Caco-2 (cell line): ENCODE data around the gene HOXD11. TPM values are rescaled to one million over a fixed set of nuclear protein-coding genes. Genes with fewer than 3 reads are reported as not detected.

Experiments used
- BruUV-seq: library from RNA; stranded (reverse); fragments of 400-500 nt; replicated peaks from 2 replicates; lab custom pipeline; 2021; lab: Mats Ljungman, UMichigan
- CTCF ChIA-PET: fragments of 300-600 bp; sonication (Branson Sonifier 250); formaldehyde crosslinking; loops from one replicate; lab custom pipeline; 2022; ENCODE audit warnings: antibody characterized with exemption; lab: Charles Lee
- POLR2A ChIA-PET: fragments of 300-600 bp; sonication (Branson Sonifier 250); formaldehyde crosslinking; loops from one replicate; lab custom pipeline; 2022; ENCODE audit warnings: antibody characterized with exemption; lab: Charles Lee
- DNase-seq, 2 experiments: peaks; one replicate each; pipeline versions ENCODE4 v3.0.0 to v3.0.0-alpha.2; 2020 to 2022
- H3K27me3 ChIP-seq: replicated peaks from 2 replicates; pipeline ENCODE4 v1.6.0; 2011; ENCODE audit warnings: low read length; ENCODE audit not compliant: control insufficient read depth, insufficient read depth
- H3K36me3 ChIP-seq: 2 replicates; pipeline ENCODE4 v1.5.1; 2011; ENCODE audit warnings: low read length; ENCODE audit not compliant: control insufficient read depth, insufficient read depth
- H3K4me1 ChIP-seq: fragments of 250-450 bp; sonication (Bioruptor Pico); 2 replicates; pipeline ENCODE4 v1.5.1; 2020; ENCODE audit warnings: mild to moderate bottlenecking
- H3K4me3 ChIP-seq: 2 replicates; pipeline ENCODE4 v1.5.1; 2011; ENCODE audit warnings: low read depth, mild to moderate bottlenecking, control low read depth, low read length
- H3K9me3 ChIP-seq: fragments of 250-450 bp; sonication (Bioruptor Pico); 2 replicates; pipeline ENCODE4 v1.5.1; 2020; ENCODE audit warnings: mild to moderate bottlenecking, moderate library complexity
- H3K27ac Mint-ChIP-seq: one replicate; pipeline ENCODE4 v1.8.0; 2022; ENCODE audit warnings: mixed read lengths; ENCODE audit not compliant: unreplicated experiment
- H3K27me3 Mint-ChIP-seq: one replicate; pipeline ENCODE4 v1.8.0; 2022; ENCODE audit warnings: mixed read lengths; ENCODE audit not compliant: insufficient read depth, unreplicated experiment
- H3K36me3 Mint-ChIP-seq: one replicate; pipeline ENCODE4 v1.8.0; 2022; ENCODE audit warnings: mild to moderate bottlenecking, mixed read lengths; ENCODE audit not compliant: insufficient read depth, unreplicated experiment
- H3K4me1 Mint-ChIP-seq: one replicate; pipeline ENCODE4 v1.8.0; 2022; ENCODE audit warnings: low read depth, mixed read lengths; ENCODE audit not compliant: unreplicated experiment
- H3K4me3 Mint-ChIP-seq: one replicate; pipeline ENCODE4 v1.8.0; 2022; ENCODE audit warnings: mild to moderate bottlenecking, moderate library complexity, mixed read lengths; ENCODE audit not compliant: unreplicated experiment
- H3K9me3 Mint-ChIP-seq: one replicate; pipeline ENCODE4 v1.8.0; 2022; ENCODE audit warnings: mixed read lengths; ENCODE audit not compliant: unreplicated experiment
- CTCF ChIP-seq, 2 experiments: fragments of 200-600 bp in 1 of 2; IDR thresholded peaks; 1 replicate in 1 of 2; 2 replicates in 1 of 2; pipeline versions ENCODE4 v1.5.1 to v1.8.0; 2011 to 2022; ENCODE audit warnings: antibody characterized with exemption in 1 of 2, control low read depth in 1 of 2, inconsistent platforms in 1 of 2, low read depth in 1 of 2, low read length in 1 of 2, mild to moderate bottlenecking in 1 of 2, moderate library complexity in 1 of 2; ENCODE audit not compliant: insufficient read depth in 1 of 2, severe bottlenecking in 1 of 2, unreplicated experiment in 1 of 2
- intact Hi-C: fragments of 100-400 bp; cut with micrococcal nuclease; formaldehyde crosslinking; loops from one replicate; pipeline ENCODE4 v1.10.0; 2022; ENCODE audit not compliant: unreplicated experiment
- total RNA-seq: library from RNA; stranded (reverse); gene quantifications from 2 replicates; pipeline ENCODE4 v1.2.3, GENCODE V29; 2022

Gene HOXD11
- total RNA-seq, 1 experiment from 2014 or later: not detected

GRCh38 chr2:176100547-176101140 lies 6.4 kb upstream of the HOXD11 start:
- peak in 1 of 2 experiments; percentile 10 for DNase-seq
- peaks cover 8% of the 10 kb centered on the region for H3K4me1 Mint-ChIP-seq

DNA sequence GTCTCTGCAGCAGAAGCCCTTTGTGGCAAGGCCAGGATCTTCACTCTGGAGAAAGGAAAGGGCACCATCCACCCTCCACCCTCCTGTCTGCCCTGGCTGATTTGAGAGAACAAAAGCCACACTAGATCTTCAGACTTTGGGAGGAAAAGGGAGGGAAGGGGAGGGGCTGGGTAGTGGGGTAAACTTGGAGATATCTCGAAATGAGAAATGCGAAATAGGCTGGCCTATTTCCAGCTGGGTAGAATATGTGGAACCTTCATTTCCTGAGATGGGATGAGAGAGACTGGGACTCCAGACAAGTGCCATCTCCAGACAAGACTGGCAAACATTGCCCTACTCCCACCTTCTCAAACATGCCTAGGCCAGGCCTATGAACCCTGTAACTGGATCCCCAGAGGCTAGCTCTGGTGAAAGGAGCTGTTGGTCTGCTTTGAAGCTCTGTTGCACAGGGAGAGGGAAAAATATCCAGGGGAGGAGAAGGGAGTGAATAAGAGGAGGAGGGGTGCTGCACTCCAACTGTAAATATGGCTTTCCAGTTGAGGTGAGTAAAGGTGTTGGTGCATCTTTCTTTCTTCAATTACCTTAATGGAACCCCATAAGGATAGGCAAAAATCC lies 5.8 kb upstream of the HOXD11 start:
- no peaks in the 10 kb centered on the region for H3K9me3 Mint-ChIP-seq
- ChIA-PET POLR2A (no interaction called here), CTCF (no interaction called here)
- Histone ChIP-seq H3K4me3 (no peak overlapping the region), H3K27me3 (peaks cover 9% of the 10 kb centered on the region), H3K9me3 (no peaks in the 10 kb centered on the region), H3K4me1 (peaks cover 18% of the 10 kb centered on the region), H3K36me3 (no peaks in the 10 kb centered on the region)
- H3K4me3 Mint-ChIP-seq: no peak overlapping the region
- TF ChIP-seq CTCF (IDR thresholded peaks at IDR 0.05; ENCODE audit: insufficient read depth in 1 of 2, low read depth in 1 of 2, low read length in 1 of 2, severe bottlenecking in 1 of 2, unreplicated experiment in 1 of 2): no peak
- H3K27ac Mint-ChIP-seq: no peak overlapping the region
- peaks cover 13% of the 10 kb centered on the region for H3K4me1 Mint-ChIP-seq
- H3K27me3 Mint-ChIP-seq: peaks cover 54% of the 10 kb centered on the region
- DNase-seq: peak in 1 of 2 experiments; percentile 17
- intact Hi-C loops: no loop called here
- H3K36me3 Mint-ChIP-seq: no peaks in the 10 kb centered on the region
- no TSS peak for BruUV-seq

More at GRCh38 chr2:176100547-176101140, 6.4 kb upstream of the HOXD11 start:
- no peaks in the 10 kb centered on the region for H3K9me3 Mint-ChIP-seq
- H3K27ac Mint-ChIP-seq: no peak overlapping the region
- CTCF ChIA-PET: no interaction called here
- no peak overlapping the region for H3K4me3 ChIP-seq
- peaks cover 18% of the 10 kb centered on the region for H3K4me1 ChIP-seq
- TF ChIP-seq CTCF (IDR thresholded peaks at IDR 0.05; ENCODE audit: insufficient read depth in 1 of 2, low read depth in 1 of 2, low read length in 1 of 2, severe bottlenecking in 1 of 2, unreplicated experiment in 1 of 2): no peak
- H3K27me3 Mint-ChIP-seq: peaks cover 48% of the 10 kb centered on the region
- intact Hi-C loops: no loop called here
- no TSS peak for BruUV-seq
- no peaks in the 10 kb centered on the region for H3K36me3 Mint-ChIP-seq
- POLR2A ChIA-PET: no interaction called here
- H3K4me3 Mint-ChIP-seq: no peak overlapping the region
- H3K36me3 ChIP-seq: no peaks in the 10 kb centered on the region
- peaks cover 5% of the 10 kb centered on the region for H3K27me3 ChIP-seq
- H3K9me3 ChIP-seq: no peaks in the 10 kb centered on the region

DNA sequence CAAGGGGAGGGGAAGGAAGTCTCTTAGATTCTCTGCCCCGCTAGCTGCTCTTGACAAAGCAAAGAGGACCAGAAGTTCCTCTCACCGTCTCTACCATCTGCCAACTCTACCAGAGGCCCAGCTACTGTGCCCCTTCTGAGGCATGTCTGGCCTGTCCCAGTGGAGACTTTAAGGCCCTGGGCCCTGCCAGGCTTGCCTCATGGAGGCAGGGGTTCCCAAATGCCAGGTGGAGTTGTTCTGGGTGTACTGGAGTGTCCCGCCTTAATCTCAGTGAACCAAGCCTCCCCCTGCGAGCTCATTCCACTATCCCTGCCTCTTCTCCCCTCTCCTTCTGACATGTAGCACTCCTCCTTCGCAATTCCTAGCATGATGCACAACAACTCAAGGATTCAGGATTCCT lies 5.2 kb upstream of the HOXD11 start:
- peaks cover 10% of the 10 kb centered on the region for H3K27me3 ChIP-seq
- Mint-ChIP-seq H3K9me3 (no peaks in the 10 kb centered on the region), H3K27me3 (peaks cover 54% of the 10 kb centered on the region)

More for the DNA sequence above, 5.2 kb upstream of the HOXD11 start:
- CTCF ChIA-PET: no interaction called here
- Mint-ChIP-seq H3K27ac (no peak overlapping the region), H3K4me3 (no peak overlapping the region), H3K36me3 (no peaks in the 10 kb centered on the region), H3K4me1 (peaks cover 15% of the 10 kb centered on the region)
- BruUV-seq: no TSS peak
- intact Hi-C loops: no loop called here
- Histone ChIP-seq H3K36me3 (no peaks in the 10 kb centered on the region), H3K4me3 (no peak overlapping the region), H3K9me3 (no peaks in the 10 kb centered on the region), H3K4me1 (peaks cover 19% of the 10 kb centered on the region)
- POLR2A ChIA-PET: no interaction called here
- no peak for TF ChIP-seq CTCF (IDR thresholded peaks at IDR 0.05; ENCODE audit: insufficient read depth in 1 of 2, low read depth in 1 of 2, low read length in 1 of 2, severe bottlenecking in 1 of 2, unreplicated experiment in 1 of 2)
- DNase-seq: peak in 1 of 2 experiments; percentile 7
